HepG2 (cell line): ENCODE results near the gene EMILIN1. TPM values are rescaled to one million over a fixed set of nuclear protein-coding genes. Genes with fewer than 3 reads are reported as not detected.
"Not testable (repeated sequence)": the region's sequence is repeated elsewhere in the genome, so short reads cannot be mapped to it uniquely, and the experiment has no call there.

Source experiments
- ATAC-seq: fragments of 200-7000 bp; cut with Tn5 transposase; 3 replicates; pipeline ENCODE4 v1.9.1; 2020; ENCODE audit warnings: mild to moderate bottlenecking, moderate library complexity
- BruUV-seq: library from RNA; stranded (reverse); fragments of 400-500 nt; replicated peaks from 2 replicates; lab custom pipeline; 2021; lab: Mats Ljungman, UMichigan
- CTCF ChIA-PET: fragments of 300-600 bp; formaldehyde crosslinking; extraction: SDS; loops from one replicate; lab custom pipeline; 2021; ENCODE audit warnings: low total read pairs, inconsistent platforms, low intra/inter-chr PET ratio; lab: Yijun Ruan, JAX
- POLR2A ChIA-PET: fragments of 350-600 bp; sonication (Branson Sonifier 250); formaldehyde crosslinking; loops from one replicate; lab custom pipeline; 2020; ENCODE audit warnings: antibody characterized with exemption, inconsistent platforms; lab: Yijun Ruan, JAX
- DNase-seq: peaks from one replicate; pipeline ENCODE4 v3.0.0-alpha.2; 2015; ENCODE audit warnings: low spot score
- FAIRE-seq: peaks from 3 replicates; lab custom pipeline; 2011; peaks lifted over from hg19 to GRCh38; lab: Jason Lieb, UNC
- H2AFZ ChIP-seq: one replicate; pipeline ENCODE4 v1.6.1; 2011; ENCODE audit warnings: low read length, inconsistent platforms
- H3K27ac ChIP-seq: fragments of 300-600 bp; 3 replicates; pipeline ENCODE4 v1.8.0; 2011; ENCODE audit warnings: mixed run types, mild to moderate bottlenecking, mixed read lengths, low read length, inconsistent platforms; ENCODE audit not compliant: insufficient read depth; ENCODE audit errors: extremely low read length
- H3K27me3 ChIP-seq, 2 experiments: fragments of 200-600 bp in 1 of 2; 2 replicates in 1 of 2; 3 replicates in 1 of 2; pipeline versions ENCODE4 v1.6.0 to v1.8.0; 2011; ENCODE audit warnings: low read length in 2 of 2, mild to moderate bottlenecking in 2 of 2, moderate library complexity in 2 of 2, inconsistent platforms in 1 of 2; ENCODE audit not compliant: insufficient read depth in 2 of 2, control insufficient read depth in 1 of 2
- H3K36me3 ChIP-seq, 2 experiments: fragments of 200-600 bp in 1 of 2; replicated peaks in 1 of 2; 2 replicates in 1 of 2; 3 replicates in 1 of 2; pipeline versions ENCODE4 v1.5.1 to v1.8.0; 2011; ENCODE audit warnings: low read length in 2 of 2, inconsistent platforms in 1 of 2; ENCODE audit not compliant: insufficient read depth in 2 of 2, control insufficient read depth in 1 of 2
- H3K4me1 ChIP-seq: 2 replicates; pipeline ENCODE4 v1.5.1; 2012; ENCODE audit warnings: low read length, inconsistent platforms; ENCODE audit not compliant: insufficient read depth
- H3K4me2 ChIP-seq: 2 replicates; pipeline ENCODE4 v1.6.0; 2011; ENCODE audit warnings: low read depth, low read length, inconsistent platforms
- H3K4me3 ChIP-seq, 3 experiments: fragments of 200-600 bp in 1 of 3; sonication (generic), shearing (Covaris generic) in 1 of 3; replicated peaks in 1 of 3; 2 replicates each; pipeline ENCODE4 v1.5.1; 2011 to 2016; ENCODE audit warnings: low read length in 3 of 3, inconsistent platforms in 2 of 3, low read depth in 2 of 3, mild to moderate bottlenecking in 2 of 3, control low read depth in 1 of 3, mixed read lengths in 1 of 3; ENCODE audit not compliant: insufficient read depth in 1 of 3
- H3K79me2 ChIP-seq: one replicate; pipeline ENCODE4 v1.6.1; 2011; ENCODE audit warnings: low read length, inconsistent platforms; ENCODE audit not compliant: insufficient read depth
- H3K9ac ChIP-seq: 2 replicates; pipeline ENCODE4 v1.6.0; 2011; ENCODE audit warnings: mild to moderate bottlenecking, low read depth, low read length, inconsistent platforms; ENCODE audit not compliant: insufficient read depth
- H3K9me3 ChIP-seq: 2 replicates; pipeline ENCODE4 v1.5.1; 2012; ENCODE audit warnings: mild to moderate bottlenecking, low read length
- H4K20me1 ChIP-seq: 2 replicates; pipeline ENCODE4 v1.6.0; 2011; ENCODE audit warnings: inconsistent platforms, mild to moderate bottlenecking, low read length, moderate library complexity; ENCODE audit not compliant: insufficient read depth
- NFYB ChIP-seq: sonication (generic); formaldehyde crosslinking; IDR thresholded peaks from 2 replicates; pipeline ENCODE4 v1.4.0; 2020; ENCODE audit warnings: missing genetic modification reagents
- NFYC ChIP-seq: IDR thresholded peaks from 2 replicates; pipeline ENCODE4 v1.6.1; 2016; ENCODE audit warnings: missing genetic modification reagents, missing compliant biosample characterization
- WGBS: methylation state at CpG from one replicate; pipeline ENCODE4 v1.1.6; 2017; ENCODE audit warnings: low lambda C conversion rate; 5-methylcytosine and 5-hydroxymethylcytosine counted together
- in situ Hi-C: cut with HindIII; loops from 2 replicates; pipeline ENCODE4 v1.10.0; 2017; ENCODE audit warnings: low pct_unique_long_range_greater_than_20kb; ENCODE audit not compliant: extremely low pct_ligation_motif_present
- intact Hi-C: fragments of 100-400 bp; cut with micrococcal nuclease; formaldehyde crosslinking; loops from one replicate; pipeline ENCODE4 v1.10.0; 2022; ENCODE audit not compliant: unreplicated experiment
- polyA plus RNA-seq, 8 experiments: library from polyadenylated mRNA; depleted of rRNA in 3 of 8; stranded (reverse) in 7 of 8; unstranded in 1 of 8; fragments of >200 nt; fragmentation: Illumina TruSeq in 4 of 8; extraction: Trizol in 4 of 8; gene quantifications; 2 replicates each; pipeline versions ENCODE4 v1.2.1 to v1.2.3, GENCODE V29; 2011 to 2016; ENCODE audit warnings: low read depth in 4 of 8, missing spikeins in 1 of 8, mixed read lengths in 1 of 8; ENCODE audit not compliant: insufficient read depth in 1 of 8
- total RNA-seq, 5 experiments: library from RNA; depleted of rRNA; stranded (reverse); fragments of >200 nt; fragmentation: Illumina TruSeq; extraction: Trizol; gene quantifications; 2 replicates each; pipeline ENCODE4 v1.2.3, GENCODE V29; 2016; ENCODE audit warnings: low read depth in 1 of 5
- TF ChIP-seq, protein P1 (sequence below): sonication (generic); formaldehyde crosslinking; IDR thresholded peaks from 2 replicates; pipeline ENCODE4 v1.5.1; 2020; ENCODE audit warnings: mild to moderate bottlenecking, missing genetic modification reagents, moderate library complexity

EMILIN1 gene
- total and polyA plus RNA-seq, 2 of the 13 experiments (the other 11 are each of a cell fraction or from before 2014, with no cell fraction given), result 8.1 to 9.7 TPM

DNA sequence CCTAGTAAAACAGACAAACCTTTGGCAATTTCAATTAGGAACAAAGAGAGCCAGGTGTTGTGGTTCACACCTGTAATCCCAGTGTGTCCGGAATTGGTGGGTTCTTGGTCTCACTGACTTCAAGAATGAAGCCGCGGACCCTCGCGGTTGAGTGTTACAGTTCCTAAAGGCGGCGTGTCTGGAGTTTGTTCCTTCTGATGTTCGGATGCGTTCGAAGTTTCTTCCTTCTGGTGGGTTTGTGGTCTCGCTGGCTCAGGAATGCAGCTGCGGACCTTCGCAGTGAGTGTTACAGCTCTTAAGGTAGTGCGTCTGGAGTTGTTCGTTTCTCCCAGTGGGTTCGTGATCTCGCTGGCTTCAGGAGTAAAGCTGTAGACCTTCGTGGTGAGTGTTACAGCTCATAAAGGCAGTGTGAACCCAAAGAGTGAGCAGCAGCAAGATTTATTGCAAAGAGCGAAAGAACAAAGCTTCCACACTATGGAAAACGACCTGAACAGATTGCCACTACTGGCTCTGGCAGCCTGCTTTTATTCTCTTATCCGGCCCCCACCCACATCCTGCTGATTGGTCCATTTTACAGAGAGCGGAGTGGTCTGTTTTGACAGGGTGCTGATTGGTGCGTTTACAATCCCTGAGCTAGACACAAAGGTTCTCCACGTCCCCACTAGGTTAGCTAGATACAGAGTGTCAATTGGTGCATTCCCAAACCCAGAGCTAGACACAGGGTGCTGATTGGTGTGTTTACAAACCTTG lies 32.4 kb downstream of the EMILIN1 start:
- intact Hi-C loops, ATAC-seq, H3K9ac ChIP-seq, H3K4me2 ChIP-seq, H4K20me1 ChIP-seq, in situ Hi-C loops, H3K27me3 ChIP-seq, H3K27ac ChIP-seq, CTCF ChIA-PET, H3K36me3 ChIP-seq, H3K4me3 ChIP-seq, BruUV-seq, DNase-seq, H2AFZ ChIP-seq, H3K9me3 ChIP-seq, FAIRE-seq, H3K79me2 ChIP-seq: not testable (repeated sequence)
- POLR2A ChIA-PET, result interaction anchor here (1.1 to 1.5 kb wide), 3 partner anchors 15 to 23 kb away, joined by 3 read pairs; no protein-coding TSS in a partner anchor
- peaks cover 13% of the 10 kb centered on the region; the same call in 1 of the 2 replicates for H3K4me1 ChIP-seq
- WGBS, result 86% methylated on average over 24 of the region's 24 CpGs
- TF ChIP-seq NFYC (CRISPR knock-in tag) (0 out of 2 replicates have a peak, but pooled peaks have one; percentile 53), NFYB (peak; percentile 65)

- TF ChIP-seq, protein P1, sequence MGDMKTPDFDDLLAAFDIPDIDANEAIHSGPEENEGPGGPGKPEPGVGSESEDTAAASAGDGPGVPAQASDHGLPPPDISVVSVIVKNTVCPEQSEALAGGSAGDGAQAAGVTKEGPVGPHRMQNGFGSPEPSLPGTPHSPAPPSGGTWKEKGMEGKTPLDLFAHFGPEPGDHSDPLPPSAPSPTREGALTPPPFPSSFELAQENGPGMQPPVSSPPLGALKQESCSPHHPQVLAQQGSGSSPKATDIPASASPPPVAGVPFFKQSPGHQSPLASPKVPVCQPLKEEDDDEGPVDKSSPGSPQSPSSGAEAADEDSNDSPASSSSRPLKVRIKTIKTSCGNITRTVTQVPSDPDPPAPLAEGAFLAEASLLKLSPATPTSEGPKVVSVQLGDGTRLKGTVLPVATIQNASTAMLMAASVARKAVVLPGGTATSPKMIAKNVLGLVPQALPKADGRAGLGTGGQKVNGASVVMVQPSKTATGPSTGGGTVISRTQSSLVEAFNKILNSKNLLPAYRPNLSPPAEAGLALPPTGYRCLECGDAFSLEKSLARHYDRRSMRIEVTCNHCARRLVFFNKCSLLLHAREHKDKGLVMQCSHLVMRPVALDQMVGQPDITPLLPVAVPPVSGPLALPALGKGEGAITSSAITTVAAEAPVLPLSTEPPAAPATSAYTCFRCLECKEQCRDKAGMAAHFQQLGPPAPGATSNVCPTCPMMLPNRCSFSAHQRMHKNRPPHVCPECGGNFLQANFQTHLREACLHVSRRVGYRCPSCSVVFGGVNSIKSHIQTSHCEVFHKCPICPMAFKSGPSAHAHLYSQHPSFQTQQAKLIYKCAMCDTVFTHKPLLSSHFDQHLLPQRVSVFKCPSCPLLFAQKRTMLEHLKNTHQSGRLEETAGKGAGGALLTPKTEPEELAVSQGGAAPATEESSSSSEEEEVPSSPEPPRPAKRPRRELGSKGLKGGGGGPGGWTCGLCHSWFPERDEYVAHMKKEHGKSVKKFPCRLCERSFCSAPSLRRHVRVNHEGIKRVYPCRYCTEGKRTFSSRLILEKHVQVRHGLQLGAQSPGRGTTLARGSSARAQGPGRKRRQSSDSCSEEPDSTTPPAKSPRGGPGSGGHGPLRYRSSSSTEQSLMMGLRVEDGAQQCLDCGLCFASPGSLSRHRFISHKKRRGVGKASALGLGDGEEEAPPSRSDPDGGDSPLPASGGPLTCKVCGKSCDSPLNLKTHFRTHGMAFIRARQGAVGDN (CRISPR knock-in tag), result peak; percentile 11; the same call in 1 of the 2 replicates
- H3K9me3 ChIP-seq, H3K27ac ChIP-seq, CTCF ChIA-PET, BruUV-seq, DNase-seq, H2AFZ ChIP-seq, intact Hi-C loops, H3K4me2 ChIP-seq, in situ Hi-C loops, H4K20me1 ChIP-seq, FAIRE-seq, H3K36me3 ChIP-seq, H3K79me2 ChIP-seq, H3K9ac ChIP-seq, H3K27me3 ChIP-seq, H3K4me3 ChIP-seq, ATAC-seq: not testable (repeated sequence)
- WGBS, result 95% methylated on average over 34 of the region's 49 CpGs
- POLR2A ChIA-PET, result interaction anchor here (1.1 to 1.5 kb wide), 4 partner anchors 16 to 24 kb away, joined by 3 to 4 read pairs (median 3); no protein-coding TSS in a partner anchor
- H3K4me1 ChIP-seq, result peaks cover 15% of the 10 kb centered on the region; the same call in 1 of the 2 replicates
These were observed 33.1 kb downstream of the EMILIN1 start for GRCh38 chr2:27111392-27112078.
